K562 (cell line): ENCODE results near the gene LZTR1. TPM values are rescaled to one million over a fixed set of nuclear protein-coding genes. Genes with fewer than 3 reads are reported as not detected.

Experiments
- AFF1 ChIP-seq, 2 experiments: fragments of 450-650 bp; IDR thresholded peaks; 2 replicates each; pipeline ENCODE4 v1.6.1; 2018; ENCODE audit warnings: mild to moderate bottlenecking in 2 of 2, low read depth in 1 of 2; ENCODE audit not compliant: partially characterized antibody in 2 of 2
- ATF7 ChIP-seq: fragments of 450-650 bp; IDR thresholded peaks from 2 replicates; pipeline ENCODE4 v1.7.1; 2014; ENCODE audit warnings: mild to moderate bottlenecking, moderate library complexity
- CBFA2T3 ChIP-seq: fragments of 450-650 bp; IDR thresholded peaks from 2 replicates; pipeline ENCODE4 v1.6.1; 2017
- ELF4 ChIP-seq: fragments of 450-650 bp; formaldehyde crosslinking; IDR thresholded peaks from 2 replicates; pipeline ENCODE4 v1.4.0; 2022; ENCODE audit warnings: missing genetic modification characterization
- ETS2 ChIP-seq: IDR thresholded peaks from 2 replicates; pipeline ENCODE4 v1.6.1; 2016; ENCODE audit warnings: borderline replicate concordance, missing genetic modification characterization, mild to moderate bottlenecking, moderate library complexity, missing compliant biosample characterization; ENCODE audit not compliant: poor library complexity, severe bottlenecking
- GABPB2 ChIP-seq: fragments of 250-450 bp; sonication (Bioruptor Pico); conservative IDR thresholded peaks from 2 replicates; pipeline ENCODE4 v1.5.1; 2021; ENCODE audit warnings: mild to moderate bottlenecking
- HOXB6 ChIP-seq: fragments of 250-450 bp; sonication (Bioruptor Pico); IDR thresholded peaks from 2 replicates; pipeline ENCODE4 v1.5.1; 2022; ENCODE audit warnings: mild to moderate bottlenecking, borderline replicate concordance
- NR2C1 ChIP-seq, 2 experiments: fragments of 450-650 bp; IDR thresholded peaks; 2 replicates each; pipeline ENCODE4 v1.6.1; 2017; ENCODE audit warnings: mild to moderate bottlenecking in 2 of 2, antibody characterized with exemption in 1 of 2, inconsistent platforms in 1 of 2, missing compliant biosample characterization in 1 of 2, missing genetic modification characterization in 1 of 2
- PHB ChIP-seq: fragments of 250-450 bp; sonication (Bioruptor Pico); IDR thresholded peaks from 2 replicates; pipeline ENCODE4 v1.5.0; 2021
- PHF21A ChIP-seq: fragments of 450-650 bp; IDR thresholded peaks from 2 replicates; pipeline ENCODE4 v1.6.1; 2017; ENCODE audit warnings: low read depth, borderline replicate concordance
- RAD21 ChIP-seq, 2 experiments: fragments of 250-450 bp in 1 of 2; fragments of 450-650 bp in 1 of 2; sonication (Bioruptor Pico) in 1 of 2; formaldehyde crosslinking in 1 of 2; IDR thresholded peaks in 1 of 2; conservative IDR thresholded peaks in 1 of 2; 2 replicates each; pipeline versions ENCODE4 v1.4.0 to v1.8.0; 2020 to 2022; ENCODE audit warnings: mild to moderate bottlenecking in 2 of 2, moderate library complexity in 1 of 2
- RBBP5 ChIP-seq: fragments of 200-600 bp; sonication (generic); IDR thresholded peaks from 2 replicates; pipeline ENCODE4 v1.6.1; 2012; ENCODE audit warnings: borderline replicate concordance, mild to moderate bottlenecking, low read length, control low read depth, inconsistent platforms; ENCODE audit not compliant: insufficient read depth, poor library complexity, severe bottlenecking
- SIN3B ChIP-seq: fragments of 450-650 bp; IDR thresholded peaks from 2 replicates; pipeline ENCODE4 v1.6.1; 2017; ENCODE audit warnings: low read depth, mild to moderate bottlenecking, moderate library complexity
- SRSF9 ChIP-seq: fragments of 200-400 bp; formaldehyde crosslinking; IDR thresholded peaks from 2 replicates; pipeline ENCODE4 v1.6.1; 2017; ENCODE audit warnings: low read depth, low read length, borderline replicate concordance
- TAF7 ChIP-seq: fragments of 450-650 bp; IDR thresholded peaks from 2 replicates; pipeline ENCODE4 v1.6.1; 2016; ENCODE audit warnings: missing genetic modification characterization, missing compliant biosample characterization
- TEAD1 ChIP-seq, 2 experiments: fragments of 450-650 bp in 1 of 2; sonication (generic) in 1 of 2; formaldehyde crosslinking; IDR thresholded peaks; 2 replicates each; pipeline versions ENCODE4 v1.4.0 to v1.8.0; 2020 to 2022; ENCODE audit warnings: mild to moderate bottlenecking in 2 of 2, missing genetic modification reagents in 1 of 2
- ZBTB17 ChIP-seq: fragments of 450-650 bp; formaldehyde crosslinking; IDR thresholded peaks from 2 replicates; pipeline ENCODE4 v1.4.0; 2020; ENCODE audit warnings: mild to moderate bottlenecking
- ZKSCAN1 ChIP-seq: fragments of 150-350 bp; IDR thresholded peaks from 2 replicates; pipeline ENCODE4 v1.6.1; 2016; ENCODE audit warnings: low read depth, low read length
- ZKSCAN8 ChIP-seq: fragments of 200-800 bp; sonication (Bioruptor generic); IDR thresholded peaks from 2 replicates; pipeline ENCODE4 v1.6.1; 2016; ENCODE audit warnings: missing genetic modification characterization, missing compliant biosample characterization
- ZNF146 ChIP-seq: IDR thresholded peaks from one replicate; pipeline ENCODE4 v1.6.1; 2018; ENCODE audit warnings: missing compliant biosample characterization; ENCODE audit not compliant: unreplicated experiment
- ZNF347 ChIP-seq: fragments of 450-650 bp; formaldehyde crosslinking; IDR thresholded peaks from 2 replicates; pipeline ENCODE4 v1.4.0; 2020; ENCODE audit warnings: low read depth, mild to moderate bottlenecking, moderate library complexity
- ZNF444 ChIP-seq: fragments of 250-450 bp; sonication (Bioruptor Pico); IDR thresholded peaks from 2 replicates; pipeline ENCODE4 v1.4.0; 2020; ENCODE audit warnings: mild to moderate bottlenecking, moderate library complexity
- ZNF583 ChIP-seq: fragments of 250-450 bp; sonication (Bioruptor Pico); IDR thresholded peaks from 2 replicates; pipeline ENCODE4 v1.4.0; 2020
- ZNF589 ChIP-seq: fragments of 200-800 bp; sonication (Bioruptor generic); IDR thresholded peaks from 2 replicates; pipeline ENCODE4 v1.6.1; 2016; ENCODE audit warnings: low read depth, missing genetic modification characterization, missing compliant biosample characterization
- ZNF76 ChIP-seq: fragments of 250-450 bp; sonication (Bioruptor Pico); IDR thresholded peaks from 2 replicates; pipeline ENCODE4 v1.4.0; 2020; ENCODE audit warnings: mild to moderate bottlenecking, moderate library complexity, borderline replicate concordance
- polyA plus RNA-seq, 8 experiments: library from polyadenylated mRNA; depleted of rRNA in 4 of 8; stranded (reverse) in 5 of 8; unstranded in 3 of 8; fragments of >200 nt; fragmentation: Nextera tagmentation in 2 of 8; fragmentation: Illumina TruSeq in 1 of 8; extraction: Ambion mirVana in 2 of 8; extraction: Trizol in 1 of 8; gene quantifications; 2 replicates each; pipeline versions ENCODE4 v1.2.1 to v1.2.3, GENCODE V29; 2011 to 2014; ENCODE audit warnings: inconsistent platforms in 1 of 8, missing spikeins in 1 of 8
- total RNA-seq, 7 experiments: library from RNA; depleted of rRNA in 6 of 7; stranded (reverse); fragments of >200 nt in 6 of 7; fragmentation: Illumina TruSeq in 2 of 7; extraction: Trizol in 2 of 7; gene quantifications; 2 replicates each; pipeline versions ENCODE4 v1.2.1 to v1.2.3, GENCODE V29; 2011 to 2021; ENCODE audit warnings: low replicate concordance in 1 of 7
- TF ChIP-seq, protein P1 (sequence below): fragments of 450-650 bp; IDR thresholded peaks from 2 replicates; pipeline ENCODE4 v1.6.1; 2016; ENCODE audit warnings: low read depth, mild to moderate bottlenecking, moderate library complexity

Gene LZTR1
- total and polyA plus RNA-seq, 9 of the 15 experiments (the other 6 are each of a cell fraction or from before 2014, with no cell fraction given): 2.2 to 135 (median 63.0) TPM

DNA sequence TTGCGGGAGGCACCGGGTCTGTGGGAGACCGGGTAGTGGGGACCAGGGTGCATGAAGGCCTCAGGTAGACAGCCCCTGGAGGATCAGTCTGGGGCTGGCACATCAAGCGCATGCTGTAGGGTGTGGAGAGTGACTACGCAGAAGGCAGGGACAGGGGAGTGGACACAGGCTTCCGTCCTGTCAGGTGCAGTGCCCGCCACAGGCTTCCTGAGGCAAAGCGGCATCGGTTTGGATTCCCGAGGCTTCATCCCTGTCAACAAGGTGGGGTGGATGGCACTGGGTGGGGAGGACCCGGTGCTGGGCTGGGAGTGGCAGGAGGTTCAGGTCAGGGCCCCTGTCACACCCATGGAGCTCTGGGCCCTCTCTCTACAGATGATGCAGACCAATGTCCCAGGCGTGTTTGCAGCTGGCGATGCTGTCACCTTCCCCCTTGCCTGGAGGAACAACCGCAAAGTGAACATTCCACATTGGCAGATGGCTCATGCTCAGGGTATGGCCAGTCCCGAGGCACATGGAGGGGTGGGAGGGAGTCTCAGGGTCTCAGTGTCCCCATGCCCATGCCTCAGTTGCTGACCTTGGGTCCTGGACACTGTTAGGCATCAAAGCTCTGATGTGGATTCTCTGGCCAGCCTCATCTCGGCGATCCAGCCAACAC is 4.5 kb upstream of the LZTR1 start (continued):
- TF ChIP-seq ZNF589 (CRISPR knock-in tag): no peak
- no peak for TF ChIP-seq ZNF347 (CRISPR knock-in tag)
- TF ChIP-seq ELF4 (CRISPR knock-in tag): no peak
- no peak for TF ChIP-seq ZNF76 (CRISPR knock-in tag)
- TF ChIP-seq ATF7: no peak
- no peak for TF ChIP-seq ETS2
- TF ChIP-seq, protein P1, sequence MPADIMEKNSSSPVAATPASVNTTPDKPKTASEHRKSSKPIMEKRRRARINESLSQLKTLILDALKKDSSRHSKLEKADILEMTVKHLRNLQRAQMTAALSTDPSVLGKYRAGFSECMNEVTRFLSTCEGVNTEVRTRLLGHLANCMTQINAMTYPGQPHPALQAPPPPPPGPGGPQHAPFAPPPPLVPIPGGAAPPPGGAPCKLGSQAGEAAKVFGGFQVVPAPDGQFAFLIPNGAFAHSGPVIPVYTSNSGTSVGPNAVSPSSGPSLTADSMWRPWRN: no peak
- no peak for TF ChIP-seq TAF7 (tag)
- no peak for TF ChIP-seq ZNF444 (CRISPR knock-in tag)
- TF ChIP-seq HOXB6 (CRISPR knock-in tag): peak; percentile 20; the same call in 1 of the 2 replicates
- 0 out of 2 replicates have a peak, but pooled peaks have one; percentile 58 for TF ChIP-seq GABPB2 (CRISPR knock-in tag)
- TF ChIP-seq RAD21 (CRISPR knock-in tag; conservative IDR thresholded peaks at IDR 0.05 in 1 of 2, IDR thresholded peaks at IDR 0.05 in 1 of 2): no peak
- no peak for TF ChIP-seq SRSF9
- TF ChIP-seq PHB (CRISPR knock-in tag): no peak
- no peak for TF ChIP-seq ZKSCAN8 (CRISPR knock-in tag)
- TF ChIP-seq TEAD1 (CRISPR knock-in tag; IDR thresholded peaks at IDR 0.05): no peak
- no peak for TF ChIP-seq ZKSCAN1
- TF ChIP-seq PHF21A: no peak
- TF ChIP-seq SIN3B: no peak
- TF ChIP-seq ZBTB17 (CRISPR knock-in tag): no peak
- TF ChIP-seq ZNF146 (CRISPR knock-in tag): no peak
- TF ChIP-seq CBFA2T3: no peak
- TF ChIP-seq NR2C1 (IDR thresholded peaks at IDR 0.05): no peak
- TF ChIP-seq NR2C1 (tag; IDR thresholded peaks at IDR 0.05): no peak
- TF ChIP-seq RBBP5: peak; percentile 8
- TF ChIP-seq AFF1 (IDR thresholded peaks at IDR 0.05; ENCODE audit: low read depth in 1 of 2, partially characterized antibody in 2 of 2): no peak
- no peak for TF ChIP-seq ZNF583 (CRISPR knock-in tag)
